Endothelial cell of umbilical vein (primary cell): Measurements from ENCODE around the gene GUCA2B. TPM values are rescaled to one million over a fixed set of nuclear protein-coding genes. Genes with fewer than 3 reads are reported as not detected.

Experiments used
- BruUV-seq: library from RNA; stranded (reverse); fragments of 400-500 nt; replicated peaks from 2 replicates; lab custom pipeline; 2021; lab: Mats Ljungman, UMichigan
- CTCF ChIA-PET: fragments of 300-600, 350-600 bp; sonication (Branson Sonifier 250); formaldehyde crosslinking; loops from one replicate; lab custom pipeline; 2021; ENCODE audit warnings: antibody characterized with exemption, inconsistent platforms; lab: Charles Lee
- POLR2A ChIA-PET: fragments of 300-600, 350-600 bp; sonication (Branson Sonifier 250); formaldehyde crosslinking; loops from one replicate; lab custom pipeline; 2021; ENCODE audit warnings: antibody characterized with exemption, inconsistent platforms; lab: Charles Lee
- DNase-seq: peaks from one replicate; pipeline ENCODE4 v3.0.0-alpha.2; 2011; ENCODE audit warnings: low read depth, low spot score
- FAIRE-seq: peaks from 2 replicates; lab custom pipeline; 2011; peaks lifted over from hg19 to GRCh38; lab: Jason Lieb, UNC
- H2AFZ ChIP-seq: 2 replicates; pipeline ENCODE4 v1.6.0; 2012; ENCODE audit warnings: low read depth, low read length, control low read depth, inconsistent platforms
- H3K27ac ChIP-seq: 2 replicates; pipeline ENCODE4 v1.5.1; 2011; ENCODE audit warnings: low read depth, mild to moderate bottlenecking, control low read depth, low read length, moderate library complexity; ENCODE audit not compliant: insufficient read depth
- H3K27me3 ChIP-seq, 2 experiments: 2 replicates each; pipeline versions ENCODE4 v1.6.0 to v1.6.1; 2011; ENCODE audit warnings: low read length in 2 of 2, mixed read lengths in 1 of 2; ENCODE audit not compliant: control insufficient read depth in 2 of 2, insufficient read depth in 2 of 2
- H3K36me3 ChIP-seq, 2 experiments: 2 replicates in 1 of 2; 3 replicates in 1 of 2; pipeline ENCODE4 v1.5.1; 2011; ENCODE audit warnings: low read length in 2 of 2, mild to moderate bottlenecking in 1 of 2, moderate library complexity in 1 of 2; ENCODE audit not compliant: control insufficient read depth in 2 of 2, insufficient read depth in 2 of 2; ENCODE audit errors: extremely low read depth in 1 of 2
- H3K4me1 ChIP-seq: 3 replicates; pipeline ENCODE4 v1.5.1; 2011; ENCODE audit warnings: mild to moderate bottlenecking, low read length; ENCODE audit not compliant: control insufficient read depth, insufficient read depth; ENCODE audit errors: extremely low read depth
- H3K4me2 ChIP-seq: 2 replicates; pipeline ENCODE4 v1.6.1; 2011; ENCODE audit warnings: low read length, control low read depth, mixed read lengths; ENCODE audit not compliant: insufficient read depth
- H3K4me3 ChIP-seq, 3 experiments: fragments of 200-600 bp in 1 of 3; sonication (generic), shearing (Covaris generic) in 1 of 3; replicated peaks in 1 of 3; 2 replicates each; pipeline ENCODE4 v1.5.1; 2011 to 2016; ENCODE audit warnings: control low read depth in 3 of 3, low read length in 3 of 3, mild to moderate bottlenecking in 2 of 3, inconsistent platforms in 1 of 3, low read depth in 1 of 3, moderate library complexity in 1 of 3; ENCODE audit not compliant: insufficient read depth in 1 of 3
- H3K79me2 ChIP-seq: 2 replicates; pipeline ENCODE4 v1.6.0; 2012; ENCODE audit warnings: low read length, inconsistent platforms; ENCODE audit not compliant: control insufficient read depth, insufficient read depth
- H3K9ac ChIP-seq: replicated peaks from 2 replicates; pipeline ENCODE3; 2011; ENCODE audit warnings: low read length, control low read depth; ENCODE audit not compliant: insufficient read depth; ENCODE audit errors: extremely low read depth
- H3K9me1 ChIP-seq: replicated peaks from 3 replicates; pipeline ENCODE4 v1.6.0; 2011; ENCODE audit warnings: mild to moderate bottlenecking, low read length; ENCODE audit not compliant: control insufficient read depth, insufficient read depth; ENCODE audit errors: extremely low read depth
- H3K9me3 ChIP-seq: replicated peaks from 2 replicates; pipeline ENCODE4 v1.5.1; 2012; ENCODE audit warnings: low read length, inconsistent platforms; ENCODE audit not compliant: control insufficient read depth, insufficient read depth
- H4K20me1 ChIP-seq: replicated peaks from 2 replicates; pipeline ENCODE3; 2011; ENCODE audit warnings: mild to moderate bottlenecking, low read length; ENCODE audit not compliant: control insufficient read depth, insufficient read depth; ENCODE audit errors: extremely low read depth
- GATA2 ChIP-seq: IDR thresholded peaks from 2 replicates; pipeline ENCODE4 v1.7.0; 2011; ENCODE audit warnings: low read depth, mild to moderate bottlenecking, moderate library complexity, mixed read lengths, low read length; ENCODE audit not compliant: insufficient read length, insufficient read depth
- MYC ChIP-seq: IDR thresholded peaks from one replicate; pipeline ENCODE4 v1.6.1; 2011; ENCODE audit warnings: mild to moderate bottlenecking, low read depth, low read length
- POLR2A ChIP-seq: IDR thresholded peaks from 2 replicates; pipeline ENCODE4 v1.6.1; 2012; ENCODE audit warnings: low read depth, mild to moderate bottlenecking, control low read depth, low read length
- POLR2AphosphoS5 ChIP-seq: IDR thresholded peaks from 2 replicates; pipeline ENCODE4 v1.6.1; 2012; ENCODE audit warnings: low read depth, mild to moderate bottlenecking, control low read depth, low read length, moderate library complexity; ENCODE audit not compliant: insufficient read depth
- dilution Hi-C: fragments of 300-500 bp; cut with MboI; formaldehyde crosslinking; loops from one replicate; pipeline ENCODE4 v1.15.0; 2019; ENCODE audit warnings: low sequenced_read_pairs; ENCODE audit not compliant: extremely low pct_ligation_motif_present
- intact Hi-C: fragments of 100-400 bp; cut with micrococcal nuclease; formaldehyde crosslinking; loops from one replicate; pipeline ENCODE4 v1.10.0; 2022
- polyA plus RNA-seq, 4 experiments: library from polyadenylated mRNA; depleted of rRNA in 3 of 4; stranded (reverse) in 3 of 4; unstranded in 1 of 4; fragments of >200 nt; gene quantifications; 2 replicates each; pipeline versions ENCODE4 v1.2.1 to v1.2.3, GENCODE V29; 2011 to 2012; ENCODE audit warnings: missing spikeins in 1 of 4
- total RNA-seq: library from RNA; stranded (reverse); gene quantifications from 2 replicates; pipeline ENCODE4 v1.2.3, GENCODE V29; 2021
- TF ChIP-seq, protein P1 (sequence below): IDR thresholded peaks from 2 replicates; pipeline ENCODE4 v1.6.1; 2011; ENCODE audit not compliant: insufficient read depth, insufficient read length
- TF ChIP-seq, protein P2 (sequence below), 2 donors: IDR thresholded peaks; 1 replicate in 1 of 2; 2 replicates in 1 of 2; pipeline ENCODE4 v1.5.1; 2011; ENCODE audit warnings: low read length in 2 of 2, mild to moderate bottlenecking in 2 of 2, moderate library complexity in 2 of 2, control low read depth in 1 of 2, inconsistent platforms in 1 of 2, low read depth in 1 of 2; ENCODE audit not compliant: insufficient read depth in 1 of 2; ENCODE audit errors: extremely low read depth in 1 of 2

GUCA2B gene
- total and polyA plus RNA-seq, 2 donors (not counting 3 experiments of a cell fraction or from before 2014, with no cell fraction given), result not detected

DNA sequence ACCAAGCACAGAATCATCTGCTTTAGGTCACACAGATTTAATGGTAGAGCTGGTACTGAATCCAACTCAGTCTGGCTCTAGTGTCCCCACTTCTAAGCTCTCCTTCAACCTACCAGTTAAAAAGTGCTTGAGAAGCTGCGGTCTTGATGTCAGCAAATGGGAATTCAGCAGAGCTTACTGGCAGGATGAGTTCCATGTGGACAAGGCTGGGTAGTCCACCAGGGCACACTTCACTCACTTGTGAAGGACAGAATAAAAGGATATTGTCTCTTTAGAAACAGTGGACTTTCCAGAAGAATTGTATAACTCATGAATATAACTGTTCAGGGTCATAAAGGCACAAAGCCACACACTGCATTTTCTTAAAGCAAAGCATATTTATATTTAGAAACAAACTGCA is 35.1 kb upstream of the GUCA2B start:
- Histone ChIP-seq H2AFZ (no peak overlapping the region), H3K27me3 (peaks cover 5 to 14% of the 10 kb centered on the region in 2 experiments), H3K9ac (no peak overlapping the region), H3K79me2 (no peaks in the 10 kb centered on the region), H3K4me3 (no peak overlapping the region), H3K9me1 (no peaks in the 10 kb centered on the region), H4K20me1 (no peaks in the 10 kb centered on the region), H3K4me2 (no peak overlapping the region), H3K27ac (no peak overlapping the region), H3K4me1 (no peaks in the 10 kb centered on the region), H3K9me3 (no peaks in the 10 kb centered on the region), H3K36me3 (no peaks in the 10 kb centered on the region)
- TF ChIP-seq GATA2 (no peak), POLR2AphosphoS5 (no peak), MYC (no peak)
- TF ChIP-seq, protein P1, sequence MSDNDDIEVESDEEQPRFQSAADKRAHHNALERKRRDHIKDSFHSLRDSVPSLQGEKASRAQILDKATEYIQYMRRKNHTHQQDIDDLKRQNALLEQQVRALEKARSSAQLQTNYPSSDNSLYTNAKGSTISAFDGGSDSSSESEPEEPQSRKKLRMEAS, result no peak
- dilution Hi-C loops, result no loop called here
- FAIRE-seq, result no peak
- DNase-seq, result no peak
- ChIA-PET POLR2A (no interaction called here), CTCF (interaction anchor here (1.5 kb wide), 1 partner anchor 32 kb away, joined by 4 read pairs; no protein-coding TSS in a partner anchor)
- BruUV-seq, result no TSS peak
- intact Hi-C loops, result no loop called here

DNA sequence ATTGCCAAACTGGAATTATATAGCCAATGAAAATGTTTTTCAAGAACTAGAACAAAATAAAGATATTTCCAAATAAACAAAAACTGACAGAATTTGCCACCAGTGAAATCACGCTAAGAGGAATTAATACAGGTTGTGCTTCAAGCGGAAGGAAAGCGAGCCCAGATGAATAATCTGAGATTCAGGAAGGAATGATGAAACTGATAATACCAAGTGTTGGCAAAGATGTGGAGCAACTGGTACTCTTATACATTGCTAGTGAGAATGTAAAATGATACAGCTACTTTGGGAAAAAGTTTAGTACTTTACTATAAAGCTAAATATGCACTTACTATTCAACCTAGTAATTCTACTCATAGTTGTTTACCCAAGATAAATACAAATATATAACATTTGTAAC is 30.8 kb upstream of the GUCA2B start:
- Histone ChIP-seq H3K9me3 (no peaks in the 10 kb centered on the region), H3K9me1 (no peaks in the 10 kb centered on the region), H3K79me2 (no peaks in the 10 kb centered on the region), H3K27me3 (peaks cover 5 to 26% of the 10 kb centered on the region in 2 experiments), H2AFZ (no peak overlapping the region), H3K4me2 (no peak overlapping the region), H3K4me3 (no peak overlapping the region), H3K9ac (no peak overlapping the region), H3K27ac (no peak overlapping the region), H3K4me1 (no peaks in the 10 kb centered on the region), H3K36me3 (no peaks in the 10 kb centered on the region), H4K20me1 (no peaks in the 10 kb centered on the region)
- intact Hi-C loops, result no loop called here
- dilution Hi-C loops, result no loop called here
- POLR2A ChIA-PET, result no interaction called here
- CTCF ChIA-PET, result no interaction called here
- FAIRE-seq, result no peak
- DNase-seq, result no peak
- TF ChIP-seq POLR2AphosphoS5 (no peak), GATA2 (no peak), MYC (no peak), POLR2A (no peak)
- TF ChIP-seq, protein P2, sequence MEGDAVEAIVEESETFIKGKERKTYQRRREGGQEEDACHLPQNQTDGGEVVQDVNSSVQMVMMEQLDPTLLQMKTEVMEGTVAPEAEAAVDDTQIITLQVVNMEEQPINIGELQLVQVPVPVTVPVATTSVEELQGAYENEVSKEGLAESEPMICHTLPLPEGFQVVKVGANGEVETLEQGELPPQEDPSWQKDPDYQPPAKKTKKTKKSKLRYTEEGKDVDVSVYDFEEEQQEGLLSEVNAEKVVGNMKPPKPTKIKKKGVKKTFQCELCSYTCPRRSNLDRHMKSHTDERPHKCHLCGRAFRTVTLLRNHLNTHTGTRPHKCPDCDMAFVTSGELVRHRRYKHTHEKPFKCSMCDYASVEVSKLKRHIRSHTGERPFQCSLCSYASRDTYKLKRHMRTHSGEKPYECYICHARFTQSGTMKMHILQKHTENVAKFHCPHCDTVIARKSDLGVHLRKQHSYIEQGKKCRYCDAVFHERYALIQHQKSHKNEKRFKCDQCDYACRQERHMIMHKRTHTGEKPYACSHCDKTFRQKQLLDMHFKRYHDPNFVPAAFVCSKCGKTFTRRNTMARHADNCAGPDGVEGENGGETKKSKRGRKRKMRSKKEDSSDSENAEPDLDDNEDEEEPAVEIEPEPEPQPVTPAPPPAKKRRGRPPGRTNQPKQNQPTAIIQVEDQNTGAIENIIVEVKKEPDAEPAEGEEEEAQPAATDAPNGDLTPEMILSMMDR (IDR thresholded peaks at IDR 0.05; ENCODE audit: extremely low read depth in 1 of 2, insufficient read depth in 1 of 2, low read depth in 1 of 2, low read length in 2 of 2), result no peak
- TF ChIP-seq, protein P1, result no peak
- BruUV-seq, result no TSS peak
